HG02571 (cell line): ENCODE data around the gene PCBP3.
"Not testable (repeated sequence)": the region's sequence is repeated elsewhere in the genome, so short reads cannot be mapped to it uniquely, and the experiment has no call there.

Source experiments
- ATAC-seq: cut with Tn5 transposase; IDR thresholded peaks from one replicate; pipeline ENCODE4 v1.9.1; 2021; ENCODE audit warnings: mild to moderate bottlenecking, moderate library complexity; ENCODE audit not compliant: unreplicated experiment

Gene PCBP3

DNA sequence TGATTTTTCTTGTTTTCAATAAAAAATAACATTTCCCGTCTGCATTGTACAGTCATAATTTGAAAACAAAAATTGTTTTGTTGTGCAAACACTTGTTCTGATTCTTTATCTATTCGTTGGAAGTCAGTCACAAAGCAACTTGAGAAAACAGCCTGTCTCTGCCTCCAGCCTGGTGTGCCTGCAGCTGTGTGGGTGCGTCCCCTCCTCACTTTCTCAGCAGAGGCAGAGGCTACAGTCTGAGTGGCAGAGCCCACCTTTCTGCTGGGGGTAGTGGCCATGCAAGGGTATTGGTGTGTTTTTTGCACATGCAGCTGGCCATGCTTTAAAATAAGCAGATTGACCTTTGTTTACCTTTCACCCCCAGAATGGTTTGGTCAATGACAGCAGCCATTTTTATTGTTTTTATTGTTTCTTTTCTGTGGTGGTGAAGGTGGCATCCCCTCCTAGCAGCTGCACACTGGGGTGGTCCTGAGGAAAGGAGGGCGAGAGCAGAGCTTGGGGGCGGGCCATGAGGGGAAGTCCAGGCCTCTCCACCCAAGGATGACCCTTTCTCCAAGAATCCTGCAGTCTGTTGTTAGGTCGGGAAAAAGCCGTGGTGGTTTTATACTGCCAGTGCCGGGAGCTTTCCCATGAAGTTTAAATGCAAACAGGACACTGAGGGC, 159.6 kb downstream of the PCBP3 start:
- ATAC-seq, result no peak

GRCh38 chr21:45803618-45804340, 160.3 kb downstream of the PCBP3 start:
- no peak for ATAC-seq

DNA sequence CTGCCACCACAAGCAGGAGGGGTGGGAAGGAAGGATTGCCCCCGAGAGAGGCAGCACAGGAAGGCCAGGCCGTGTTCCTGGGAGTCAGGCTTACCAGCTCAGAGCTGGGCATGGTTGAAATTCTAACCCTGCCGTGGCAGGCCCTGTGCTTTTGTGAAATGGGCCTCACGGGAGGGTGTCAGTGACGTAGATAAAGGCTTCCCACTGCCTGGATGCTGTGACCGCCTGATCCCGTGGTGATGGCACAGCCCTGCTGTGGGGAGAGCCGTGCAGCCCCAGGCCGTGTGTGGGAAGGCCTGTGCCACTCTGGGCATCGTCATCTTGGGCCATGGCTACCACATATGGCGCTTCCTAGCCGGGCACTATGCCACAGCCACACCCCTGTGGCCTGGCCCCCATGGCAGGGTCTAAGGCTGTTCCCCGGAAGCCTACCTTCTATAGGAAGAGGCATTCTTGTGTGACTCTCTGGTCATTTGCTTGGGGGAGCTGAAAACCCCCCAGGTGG, 161.3 kb downstream of the PCBP3 start:
- no peak for ATAC-seq

DNA sequence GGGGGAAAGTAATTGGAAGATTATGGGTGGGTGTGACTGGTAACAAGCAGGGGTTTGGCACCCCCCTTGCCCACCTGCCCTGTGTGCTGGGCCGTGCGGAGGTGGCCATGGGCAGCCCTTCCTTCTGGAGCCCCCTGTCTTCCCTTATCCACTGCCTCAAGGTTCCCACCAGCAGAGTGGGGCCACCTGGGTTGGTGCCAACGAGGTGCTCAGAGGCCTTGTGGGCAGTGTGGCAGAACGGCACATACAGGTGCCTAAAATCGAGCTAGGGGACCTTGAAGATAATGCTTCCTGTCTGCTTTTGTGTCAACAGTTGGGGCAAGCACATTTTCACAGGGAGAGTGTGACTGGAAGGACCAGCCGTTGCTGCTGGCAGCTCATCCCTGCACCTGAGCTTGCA, 161.8 kb downstream of the PCBP3 start:
- no peak for ATAC-seq

DNA sequence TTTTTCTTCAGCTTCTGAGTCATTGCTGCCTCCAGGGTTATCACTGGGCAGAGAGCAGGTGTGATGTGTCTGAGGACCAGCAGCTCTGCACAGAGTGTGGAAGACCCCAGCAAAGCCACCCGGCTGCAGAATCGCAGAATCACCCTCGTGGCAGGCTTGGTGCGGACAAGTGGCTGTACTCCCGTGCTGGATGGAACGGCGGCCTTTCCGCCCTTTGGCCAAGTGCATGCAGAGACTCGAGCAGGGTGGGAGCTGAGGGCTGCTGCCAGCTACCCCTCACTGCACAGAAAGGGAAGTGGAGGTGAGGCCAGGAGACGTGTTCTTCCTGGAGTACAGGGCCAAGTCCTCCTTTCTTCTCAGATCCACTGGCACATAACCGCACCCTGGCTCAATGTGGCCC, 162.5 kb downstream of the PCBP3 start:
- ATAC-seq, result no peak

GRCh38 chr21:45808663-45809062, 165.1 kb downstream of the PCBP3 start:
- not testable (repeated sequence) for ATAC-seq

DNA sequence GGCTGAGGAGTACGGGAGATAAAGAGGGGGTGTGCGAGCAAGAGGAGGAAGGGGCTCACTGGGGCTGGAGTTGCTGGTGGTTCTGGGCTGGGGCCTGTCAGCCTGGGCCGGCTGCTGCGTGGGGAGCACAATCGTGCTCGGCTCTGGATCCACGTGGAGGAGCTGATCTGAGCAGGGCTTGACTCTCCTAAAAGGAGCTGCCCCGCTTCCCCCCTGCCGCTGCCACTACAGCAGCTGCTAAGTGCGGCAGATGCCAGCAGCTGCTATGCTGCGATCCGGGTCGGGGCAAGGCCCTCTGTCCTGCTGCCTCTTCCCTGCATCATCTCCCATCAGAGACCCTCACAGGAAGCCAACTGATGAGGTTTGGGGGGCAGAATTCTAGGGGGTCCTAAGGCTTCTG, 165.9 kb downstream of the PCBP3 start:
- no peak for ATAC-seq

- ATAC-seq, result no peak
Measured at GRCh38 chr21:45811136-45811535, 167.6 kb downstream of the PCBP3 start.

DNA sequence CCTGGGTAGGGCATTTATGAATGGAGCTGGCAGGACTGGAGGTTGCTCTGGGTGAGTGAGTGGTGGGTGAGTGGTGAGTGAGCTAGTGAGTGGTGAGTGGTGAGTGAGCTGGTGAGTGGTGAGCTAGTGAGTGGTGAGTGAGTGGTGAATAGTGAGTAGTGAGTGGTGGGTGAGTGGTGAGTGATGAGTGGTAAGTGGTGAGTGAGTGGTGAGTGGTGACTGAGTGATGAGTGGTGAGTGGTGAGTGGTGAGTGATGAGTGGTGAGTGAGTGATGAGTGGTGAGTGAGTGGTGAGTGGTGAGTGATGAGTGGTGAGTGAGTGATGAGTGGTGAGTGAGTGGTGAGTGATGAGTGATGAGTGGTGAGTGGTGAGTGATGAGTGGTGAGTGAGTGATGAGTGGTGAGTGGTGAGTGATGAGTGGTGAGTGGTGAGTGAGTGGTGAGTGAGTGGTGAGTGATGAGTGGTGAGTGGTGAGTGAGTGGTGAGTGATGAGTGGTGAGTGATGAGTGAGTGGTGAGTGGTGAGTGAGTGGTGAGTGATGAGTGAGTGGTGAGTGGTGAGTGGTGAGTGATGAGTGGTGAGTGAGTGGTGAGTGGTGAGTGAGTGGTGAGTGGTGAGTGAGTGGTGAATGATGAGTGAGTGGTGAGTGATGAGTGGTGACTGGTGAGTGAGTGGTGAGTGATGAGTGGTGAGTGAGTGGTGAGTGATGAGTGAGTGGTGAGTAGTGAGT, 170.8 kb downstream of the PCBP3 start:
- ATAC-seq, result not testable (repeated sequence)

DNA sequence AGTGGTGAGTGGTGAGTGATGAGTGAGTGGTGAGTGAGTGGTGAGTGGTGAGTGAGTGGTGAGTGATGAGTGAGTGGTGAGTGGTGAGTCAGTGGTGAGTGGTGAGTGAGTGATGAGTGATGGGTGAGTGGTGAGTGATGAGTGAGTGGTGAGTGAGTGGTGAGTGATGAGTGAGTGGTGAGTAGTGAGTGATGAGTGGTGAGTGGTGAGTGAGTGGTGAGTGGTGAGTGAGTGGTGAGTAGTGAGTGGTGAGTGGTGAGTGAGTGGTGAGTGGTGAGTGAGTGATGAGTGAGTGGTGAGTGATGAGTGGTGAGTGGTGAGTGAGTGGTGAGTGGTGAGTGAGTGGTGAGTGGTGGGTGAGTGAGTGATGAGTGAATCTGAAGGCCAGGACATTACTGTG, 172.3 kb downstream of the PCBP3 start:
- not testable (repeated sequence) for ATAC-seq

GRCh38 chr21:45816794-45817193, 173.3 kb downstream of the PCBP3 start:
- no peak for ATAC-seq

DNA sequence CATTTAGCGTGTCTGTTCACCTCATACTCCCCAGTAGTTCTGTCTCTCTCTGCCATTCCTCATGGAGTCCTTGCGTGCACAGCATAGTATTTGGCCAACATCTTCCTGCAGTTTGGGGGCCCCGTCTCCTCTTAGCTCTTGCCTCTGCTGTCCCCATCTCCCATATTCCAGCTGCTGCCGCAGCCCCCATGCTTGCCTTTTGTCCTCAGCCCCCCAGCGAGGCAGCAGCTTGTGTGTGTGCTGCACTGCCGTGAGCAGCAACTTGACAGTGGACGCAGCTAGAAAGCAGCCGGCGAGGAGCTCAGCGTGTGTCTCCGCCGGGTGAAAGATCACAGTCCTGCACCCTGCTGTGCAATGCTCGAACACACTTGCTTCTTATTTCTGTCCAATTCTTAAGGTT, 173.8 kb downstream of the PCBP3 start:
- no peak for ATAC-seq

- no peak for ATAC-seq
Measured at GRCh38 chr21:45818276-45818903, 174.9 kb downstream of the PCBP3 start.

DNA sequence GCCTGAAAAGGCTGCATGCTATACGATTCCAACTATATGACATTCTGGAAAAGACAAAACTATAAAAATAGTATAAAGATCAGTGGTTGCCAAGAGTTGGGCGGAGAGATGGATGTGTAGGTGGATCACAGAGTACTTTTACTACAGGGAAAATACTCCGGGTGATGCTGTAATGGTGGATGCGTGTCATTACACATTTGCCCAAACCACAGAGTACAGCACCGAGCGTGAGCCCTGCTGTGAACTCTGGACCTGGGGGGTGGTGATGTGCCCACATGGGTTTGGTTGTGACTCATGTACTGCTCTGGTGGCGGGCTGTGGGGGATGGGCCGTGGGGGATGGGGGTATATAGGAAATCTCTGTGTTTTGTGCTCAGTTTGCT, 175.4 kb downstream of the PCBP3 start:
- ATAC-seq, result no peak

DNA sequence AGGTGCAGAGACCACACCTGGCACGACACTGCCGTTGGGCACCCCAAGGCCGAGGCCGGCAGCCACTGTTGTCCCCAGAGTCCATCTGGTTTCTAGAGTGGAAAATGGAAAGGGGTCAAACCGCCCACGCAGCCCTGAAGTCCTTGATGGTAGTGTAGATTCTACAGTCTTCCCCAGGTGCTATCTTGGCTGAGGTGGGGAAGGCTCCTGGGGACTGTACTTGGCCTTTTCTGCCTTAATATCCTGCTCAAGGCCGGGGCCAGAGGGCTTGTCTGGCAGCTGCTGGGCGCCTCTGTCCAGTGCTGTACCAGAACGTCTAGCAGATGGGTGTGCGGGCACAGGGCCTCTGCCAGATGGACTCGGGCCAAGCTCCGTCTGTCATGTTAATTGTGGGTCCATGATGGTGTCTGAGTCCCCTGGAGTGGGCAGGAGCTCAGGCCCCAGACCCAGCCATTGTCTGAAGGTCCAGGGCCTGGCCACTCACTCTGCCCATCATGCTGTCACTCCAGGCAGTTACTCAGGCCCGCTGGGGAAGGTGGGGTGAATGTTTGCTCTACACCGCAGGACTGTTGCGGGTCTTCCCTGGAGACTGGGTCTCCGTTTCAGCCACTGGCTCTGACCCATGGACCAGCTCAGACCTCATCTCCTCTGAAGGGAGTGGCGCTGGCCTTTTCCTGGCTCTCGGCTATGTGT, 176.1 kb downstream of the PCBP3 start:
- no peak for ATAC-seq

GRCh38 chr21:45820171-45821091, 176.9 kb downstream of the PCBP3 start:
- no peak for ATAC-seq

DNA sequence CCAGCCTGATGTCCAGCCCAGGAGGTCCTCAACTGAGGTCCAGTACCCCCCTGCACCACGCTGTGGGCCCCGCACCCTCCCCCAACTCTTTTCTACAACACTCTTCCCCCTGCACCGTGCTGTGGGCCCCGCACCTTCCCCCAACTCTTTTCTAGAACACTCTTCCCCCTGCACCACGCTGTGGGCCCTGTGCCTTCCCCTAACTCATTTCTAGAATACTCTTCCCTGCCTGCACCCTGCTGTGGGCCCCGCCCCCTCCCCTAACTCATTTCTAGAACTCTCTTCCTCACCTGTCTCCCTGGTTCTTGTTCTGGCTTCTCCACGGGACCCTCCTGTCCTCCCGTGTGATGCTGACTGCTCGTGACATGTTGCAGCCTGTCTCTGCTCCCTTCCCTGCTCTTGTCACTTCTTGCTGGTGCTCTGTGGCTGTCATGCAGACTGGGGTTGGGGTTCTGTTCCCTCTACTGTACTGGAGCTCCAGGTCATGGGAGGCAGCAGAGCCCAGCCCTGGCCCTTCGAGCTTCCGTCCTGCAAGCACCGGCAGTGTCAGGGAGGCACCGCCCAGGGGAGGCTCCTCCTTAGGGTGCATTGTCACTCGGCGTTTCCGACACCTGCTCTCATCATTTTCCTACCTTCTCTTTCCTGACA, 177.9 kb downstream of the PCBP3 start:
- no peak for ATAC-seq

DNA sequence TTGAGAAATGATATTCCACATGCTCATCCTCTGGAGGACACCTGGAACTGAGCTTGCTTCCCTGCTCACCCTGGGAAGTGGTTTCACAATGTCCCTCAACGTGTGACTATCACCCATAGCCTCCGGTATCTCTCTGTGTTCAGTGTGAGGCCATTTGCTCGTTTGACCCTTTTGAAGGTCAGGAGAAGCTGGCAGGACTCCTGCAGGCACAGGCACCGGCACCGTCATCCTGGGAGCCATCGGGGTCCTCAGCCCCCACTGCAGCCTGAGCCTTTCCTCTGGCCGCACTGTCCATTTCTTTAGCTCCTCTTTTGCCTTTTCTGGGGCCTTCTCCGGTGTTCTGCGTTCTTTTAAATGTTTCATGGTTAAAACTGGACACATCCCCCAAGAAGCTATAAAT, 178.5 kb downstream of the PCBP3 start:
- no peak for ATAC-seq

DNA sequence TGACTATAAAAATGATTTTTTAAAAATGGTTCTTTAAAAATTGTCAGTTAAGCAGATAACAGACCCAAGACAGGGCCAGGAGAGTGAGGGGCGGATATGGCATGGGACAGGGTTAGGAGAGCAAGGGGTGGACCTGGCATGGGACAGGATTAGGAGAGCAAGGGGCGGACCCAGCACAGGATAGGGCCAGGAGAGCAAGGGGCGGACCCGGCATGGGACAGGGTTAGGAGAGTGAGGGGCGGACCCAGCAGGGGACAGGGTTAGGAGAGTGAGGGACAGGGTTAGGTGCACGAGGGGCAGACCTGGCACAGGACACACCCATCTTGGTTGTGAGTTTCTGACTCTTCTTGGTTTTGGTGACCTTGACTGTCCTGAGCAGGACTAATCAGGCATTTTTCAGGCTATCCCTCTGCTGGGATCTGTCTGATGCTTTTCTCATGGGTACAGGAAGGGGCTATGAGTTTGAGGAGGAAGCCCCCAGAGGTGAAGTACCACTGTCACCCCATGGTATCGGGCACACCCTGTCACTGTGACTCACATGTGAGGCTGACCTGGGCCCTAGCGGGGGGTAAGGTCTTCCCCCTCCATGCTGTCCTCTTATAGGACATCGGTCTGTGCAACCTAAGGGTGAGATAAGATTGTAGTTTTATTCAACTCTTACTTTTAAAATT, 179.0 kb downstream of the PCBP3 start:
- no peak for ATAC-seq
